K562 (cell line): ENCODE measurements around the gene SMARCA4. TPM values are rescaled to one million over a fixed set of nuclear protein-coding genes. Genes with fewer than 3 reads are reported as not detected.

Source experiments
- ATAC-seq: fragments of 200-7000 bp; cut with Tn5 transposase; 3 replicates; pipeline ENCODE4 v1.9.1; 2020; ENCODE audit warnings: moderate library complexity
- BruUV-seq: library from RNA; stranded (reverse); fragments of 400-500 nt; replicated peaks from 2 replicates; lab custom pipeline; 2021; lab: Mats Ljungman, UMichigan
- CTCF ChIA-PET: fragments of 300-600 bp; formaldehyde crosslinking; extraction: SDS; loops from one replicate; lab custom pipeline; 2021; ENCODE audit warnings: low intra/inter-chr PET ratio; lab: Yijun Ruan, JAX
- POLR2A ChIA-PET: fragments of 300-600, 350-650 bp; sonication (Branson Sonifier 250); formaldehyde crosslinking; extraction: SDS; loops from one replicate; lab custom pipeline; 2021; ENCODE audit warnings: antibody characterized with exemption, inconsistent platforms; lab: Yijun Ruan, JAX
- DNase-seq, 4 experiments: peaks; one replicate each; pipeline versions ENCODE4 v3.0.0 to v3.0.0-alpha.2; 2011 to 2018; ENCODE audit warnings: low spot score in 3 of 4, mixed read lengths in 3 of 4; ENCODE audit errors: extremely low read depth in 1 of 4
- FAIRE-seq: peaks from 2 replicates; lab custom pipeline; 2011; peaks lifted over from hg19 to GRCh38; lab: Jason Lieb, UNC
- H2AFZ ChIP-seq: 2 replicates; pipeline ENCODE4 v1.6.0; 2011; ENCODE audit warnings: low read depth, low read length, control low read depth, inconsistent platforms
- H3K27ac ChIP-seq: fragments of 200-600 bp; 3 replicates; pipeline ENCODE4 v1.8.0; 2011; ENCODE audit warnings: low read depth, mild to moderate bottlenecking, control low read depth, inconsistent platforms, low read length, moderate library complexity, mixed read lengths; ENCODE audit errors: extremely low read depth
- H3K27me3 ChIP-seq, 2 experiments: fragments of 300-600 bp in 1 of 2; 2 replicates in 1 of 2; 3 replicates in 1 of 2; pipeline versions ENCODE4 v1.6.0 to v1.8.0; 2011; ENCODE audit warnings: inconsistent platforms in 2 of 2, low read length in 2 of 2, mild to moderate bottlenecking in 1 of 2, mixed read lengths in 1 of 2, moderate library complexity in 1 of 2; ENCODE audit not compliant: control insufficient read depth in 2 of 2, insufficient read depth in 2 of 2
- H3K36me3 ChIP-seq: fragments of 300-600 bp; 3 replicates; pipeline ENCODE4 v1.8.0; 2011; ENCODE audit warnings: mild to moderate bottlenecking, low read length, inconsistent platforms; ENCODE audit not compliant: control insufficient read depth, insufficient read depth
- H3K4me1 ChIP-seq, 2 experiments: fragments of 200-600 bp in 1 of 2; replicated peaks in 1 of 2; 2 replicates in 1 of 2; 3 replicates in 1 of 2; pipeline versions ENCODE4 v1.5.1 to v1.8.0; 2011; ENCODE audit warnings: inconsistent platforms in 2 of 2, low read length in 2 of 2, mild to moderate bottlenecking in 1 of 2, mixed read lengths in 1 of 2, moderate library complexity in 1 of 2; ENCODE audit not compliant: control insufficient read depth in 2 of 2, insufficient read depth in 2 of 2
- H3K4me2 ChIP-seq: 2 replicates; pipeline ENCODE4 v1.6.1; 2011; ENCODE audit warnings: low read length, control low read depth, inconsistent platforms, mixed read lengths; ENCODE audit not compliant: insufficient read depth
- H3K4me3 ChIP-seq: fragments of 200-600 bp; sonication (generic), shearing (Covaris generic); 2 replicates; pipeline ENCODE4 v1.5.1; 2016; ENCODE audit warnings: control low read depth, inconsistent platforms
- H3K79me2 ChIP-seq: fragments of 200-600 bp; 3 replicates; pipeline ENCODE4 v1.8.0; 2011; ENCODE audit warnings: low read length, inconsistent platforms; ENCODE audit not compliant: control insufficient read depth, insufficient read depth
- H3K9ac ChIP-seq, 2 experiments: 2 replicates each; pipeline versions ENCODE4 v1.6.0 to v1.6.1; 2011; ENCODE audit warnings: low read depth in 2 of 2, low read length in 2 of 2, control low read depth in 1 of 2, inconsistent platforms in 1 of 2, mild to moderate bottlenecking in 1 of 2, mixed read lengths in 1 of 2; ENCODE audit not compliant: insufficient read depth in 1 of 2
- H3K9me1 ChIP-seq: one replicate; pipeline ENCODE4 v1.6.0; 2011; ENCODE audit warnings: inconsistent platforms, mild to moderate bottlenecking, low read length, moderate library complexity; ENCODE audit not compliant: control insufficient read depth, insufficient read depth
- H3K9me3 ChIP-seq: replicated peaks from 2 replicates; pipeline ENCODE4 v1.5.1; 2011; ENCODE audit warnings: low read depth, low read length, inconsistent platforms; ENCODE audit not compliant: control insufficient read depth, insufficient read depth
- H4K20me1 ChIP-seq: replicated peaks from 2 replicates; pipeline ENCODE4 v1.6.1; 2011; ENCODE audit warnings: low read length, inconsistent platforms, mixed read lengths; ENCODE audit not compliant: control insufficient read depth, insufficient read depth
- BACH1 ChIP-seq: fragments of 200-800 bp; sonication (Bioruptor generic); IDR thresholded peaks from 2 replicates; pipeline ENCODE4 v1.6.1; 2016; ENCODE audit warnings: missing genetic modification characterization, missing compliant biosample characterization
- CBX1 ChIP-seq: sonication (generic); IDR thresholded peaks from 2 replicates; pipeline ENCODE4 v1.6.1; 2016; ENCODE audit warnings: antibody characterized with exemption, low read depth, mild to moderate bottlenecking
- CBX2 ChIP-seq: fragments of 200-600 bp; sonication (generic); IDR thresholded peaks from one replicate; pipeline ENCODE4 v1.6.1; 2012; ENCODE audit warnings: mild to moderate bottlenecking, low read length, inconsistent platforms; ENCODE audit not compliant: insufficient read depth, poor library complexity, severe bottlenecking
- DNMT1 ChIP-seq: fragments of 450-650 bp; IDR thresholded peaks from 2 replicates; pipeline ENCODE4 v1.6.1; 2016; ENCODE audit warnings: antibody characterized with exemption, mild to moderate bottlenecking
- NFE2L1 ChIP-seq: fragments of 450-650 bp; IDR thresholded peaks from 2 replicates; pipeline ENCODE4 v1.6.1; 2016; ENCODE audit warnings: missing genetic modification characterization, low read depth, mild to moderate bottlenecking, missing compliant biosample characterization, moderate library complexity, borderline replicate concordance
- POLR2G ChIP-seq: fragments of 200-400 bp; formaldehyde crosslinking; IDR thresholded peaks from 2 replicates; pipeline ENCODE4 v1.6.1; 2017; ENCODE audit warnings: low read depth, mild to moderate bottlenecking, antibody characterized with exemption, low read length, moderate library complexity
- THRAP3 ChIP-seq: fragments of 450-650 bp; IDR thresholded peaks from 2 replicates; pipeline ENCODE4 v1.6.1; 2016; ENCODE audit warnings: mild to moderate bottlenecking, inconsistent platforms, borderline replicate concordance
- TOE1 ChIP-seq, 2 experiments: fragments of 450-650 bp in 1 of 2; sonication (generic) in 1 of 2; formaldehyde crosslinking in 1 of 2; IDR thresholded peaks; 2 replicates each; pipeline versions ENCODE4 v1.7.1 to v1.8.0; 2016 to 2022; ENCODE audit warnings: borderline replicate concordance in 2 of 2, mild to moderate bottlenecking in 2 of 2, antibody characterized with exemption in 1 of 2, inconsistent platforms in 1 of 2, low read depth in 1 of 2, missing genetic modification reagents in 1 of 2, moderate library complexity in 1 of 2
- ZNF121 ChIP-seq: sonication (generic); formaldehyde crosslinking; conservative IDR thresholded peaks from 2 replicates; pipeline ENCODE4 v1.8.0; 2022; ENCODE audit warnings: missing genetic modification reagents
- ZNF518B ChIP-seq: fragments of 250-450 bp; sonication (Bioruptor Pico); IDR thresholded peaks from 2 replicates; pipeline ENCODE4 v1.5.0; 2021; ENCODE audit warnings: mild to moderate bottlenecking, moderate library complexity
- WGBS: fragments of 100-300 bp; shearing (Covaris generic); methylation state at CpG from one replicate; pipeline ENCODE4 v1.1.6; 2016; ENCODE audit warnings: low coverage, mixed read lengths; ENCODE audit not compliant: insufficient coverage; ENCODE audit errors: missing lambda C conversion rate; 5-methylcytosine and 5-hydroxymethylcytosine counted together
- in situ Hi-C: fragments of 300-500 bp; cut with MboI; formaldehyde crosslinking; loops from 4 replicates; pipeline ENCODE4 v1.15.0; 2018; ENCODE audit warnings: inconsistent platforms, mixed read lengths
- intact Hi-C: fragments of 100-400 bp; cut with micrococcal nuclease; formaldehyde crosslinking; loops from 2 replicates; pipeline ENCODE4 v1.14.2; 2022
- polyA plus RNA-seq, 8 experiments: library from polyadenylated mRNA; depleted of rRNA in 4 of 8; stranded (reverse) in 5 of 8; unstranded in 3 of 8; fragments of >200 nt; fragmentation: Nextera tagmentation in 2 of 8; fragmentation: Illumina TruSeq in 1 of 8; extraction: Ambion mirVana in 2 of 8; extraction: Trizol in 1 of 8; gene quantifications; 2 replicates each; pipeline versions ENCODE4 v1.2.1 to v1.2.3, GENCODE V29; 2011 to 2014; ENCODE audit warnings: inconsistent platforms in 1 of 8, missing spikeins in 1 of 8
- total RNA-seq, 7 experiments: library from RNA; depleted of rRNA in 6 of 7; stranded (reverse); fragments of >200 nt in 6 of 7; fragmentation: Illumina TruSeq in 2 of 7; extraction: Trizol in 2 of 7; gene quantifications; 2 replicates each; pipeline versions ENCODE4 v1.2.1 to v1.2.3, GENCODE V29; 2011 to 2021; ENCODE audit warnings: low replicate concordance in 1 of 7

Gene SMARCA4
- total and polyA plus RNA-seq, 9 of the 15 experiments (the other 6 are each of a cell fraction or from before 2014, with no cell fraction given): 19.3 to 207 (median 52.1) TPM

- no peaks in the 10 kb centered on the region for H3K79me2 ChIP-seq
- H3K4me3 ChIP-seq: no peak overlapping the region
- H3K9me3 ChIP-seq: no peaks in the 10 kb centered on the region
- TF ChIP-seq DNMT1 (no peak), BACH1 (tag) (no peak), POLR2G (0 out of 2 replicates have a peak, but pooled peaks have one; percentile 1)
- ATAC-seq (no peak), DNase-seq (no peak), FAIRE-seq (no peak)
- no peaks in the 10 kb centered on the region for H3K27me3 ChIP-seq
- BruUV-seq: no TSS peak
- peaks cover 0 to 11% of the 10 kb centered on the region in 2 experiments; a peak in 1 of 5 replicates for H3K4me1 ChIP-seq
- no peak overlapping the region for H3K4me2 ChIP-seq
- H3K9ac ChIP-seq: no peak overlapping the region; a peak in 1 of 4 replicates
- ChIA-PET CTCF (no interaction called here), POLR2A (interaction anchor here (0.5 to 1.0 kb wide), 5 partner anchors 9 to 71 kb away, joined by 3 to 4 read pairs (median 4); no protein-coding TSS in a partner anchor)
- intact Hi-C loops (no loop called here), in situ Hi-C loops (no loop called here)
- WGBS: 96% methylated on average over 6 of the region's 8 CpGs
- no peaks in the 10 kb centered on the region for H4K20me1 ChIP-seq
- H3K9me1 ChIP-seq: no peaks in the 10 kb centered on the region
- no peak overlapping the region for H3K27ac ChIP-seq
- H2AFZ ChIP-seq: no peak overlapping the region
- H3K36me3 ChIP-seq: peaks cover 99% of the 10 kb centered on the region; the same call in 2 of the 3 replicates
Measured at GRCh38 chr19:11019824-11020223, 59.0 kb downstream of the SMARCA4 start.

- no peak for DNase-seq
- Histone ChIP-seq H3K4me2 (no peak overlapping the region), H3K9me1 (no peaks in the 10 kb centered on the region), H3K36me3 (peaks cover 99% of the 10 kb centered on the region), H2AFZ (no peak overlapping the region), H3K27me3 (no peaks in the 10 kb centered on the region), H3K79me2 (no peaks in the 10 kb centered on the region), H3K27ac (no peak overlapping the region), H4K20me1 (no peaks in the 10 kb centered on the region), H3K4me1 (peaks cover 0 to 11% of the 10 kb centered on the region in 2 experiments; a peak in 1 of 5 replicates), H3K4me3 (no peak overlapping the region), H3K9me3 (no peaks in the 10 kb centered on the region), H3K9ac (no peak overlapping the region)
- ChIA-PET POLR2A (interaction anchor here (0.7 to 1.0 kb wide), 2 partner anchors 8 to 10 kb away, joined by 3 to 4 read pairs; no protein-coding TSS in a partner anchor), CTCF (no interaction called here)
- intact Hi-C loops (no loop called here), in situ Hi-C loops (no loop called here)
- no peak for ATAC-seq
- 98% methylated on average over 5 of the region's 6 CpGs for WGBS
- no peak for FAIRE-seq
- no TSS peak for BruUV-seq
- TF ChIP-seq ZNF121 (peak; percentile 61), CBX1 (no peak), TOE1 (IDR thresholded peaks at IDR 0.05; ENCODE audit: borderline replicate concordance) (no peak), TOE1 (CRISPR knock-in tag; IDR thresholded peaks at IDR 0.05; ENCODE audit: borderline replicate concordance, low read depth) (no peak), ZNF518B (CRISPR knock-in tag) (no peak), THRAP3 (no peak), NFE2L1 (tag) (no peak), CBX2 (no peak)
Measured at GRCh38 chr19:11020423-11020822, 59.6 kb downstream of the SMARCA4 start.
